Erythroblast (primary cell): ENCODE measurements around the gene MLST8.
"Not testable (repeated sequence)": the region's sequence is repeated elsewhere in the genome, so short reads cannot be mapped to it uniquely, and the experiment has no call there.

ENCODE experiments used
- GATA1 ChIP-seq: IDR thresholded peaks from 2 replicates; pipeline ENCODE4 v1.6.1; 2011; ENCODE audit warnings: low read depth, mild to moderate bottlenecking, control low read depth, low read length, moderate library complexity
- POLR2A ChIP-seq: IDR thresholded peaks from 2 replicates; pipeline ENCODE4 v1.6.1; 2011; ENCODE audit warnings: mild to moderate bottlenecking, low read length

GRCh38 chr16:2240331-2240730, 35.1 kb downstream of the MLST8 start:
- not testable (repeated sequence) for TF ChIP-seq POLR2A, GATA1
